Fibroblast of skin of back (primary cell): ENCODE results near the gene KLHDC3.
"Not testable (repeated sequence)": the region's sequence is repeated elsewhere in the genome, so short reads cannot be mapped to it uniquely, and the experiment has no call there.

Source experiments
- DNase-seq: peaks from one replicate; pipeline ENCODE4 v3.0.0-alpha.2; 2013

The KLHDC3 gene

DNA sequence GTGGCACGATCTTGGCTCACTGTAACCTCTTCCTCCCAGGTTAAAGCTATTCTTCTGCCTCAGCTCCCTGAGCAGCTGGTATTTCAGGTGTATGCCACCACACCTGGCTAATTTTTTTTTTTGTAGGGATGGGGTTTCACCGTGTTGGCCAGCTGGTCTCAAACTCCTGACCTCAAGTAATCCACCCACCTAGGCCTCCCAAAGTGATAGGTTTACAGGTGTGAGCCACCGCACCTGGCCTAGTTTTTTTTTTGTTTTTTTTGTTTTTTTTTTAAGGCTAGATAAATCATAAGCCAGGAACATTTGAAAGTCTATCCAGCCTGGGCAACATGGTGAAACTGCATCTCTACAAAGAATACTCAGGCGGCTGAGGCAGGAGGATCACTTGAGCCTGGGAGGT lies 18.3 kb downstream of the KLHDC3 start:
- DNase-seq = no peak

DNA sequence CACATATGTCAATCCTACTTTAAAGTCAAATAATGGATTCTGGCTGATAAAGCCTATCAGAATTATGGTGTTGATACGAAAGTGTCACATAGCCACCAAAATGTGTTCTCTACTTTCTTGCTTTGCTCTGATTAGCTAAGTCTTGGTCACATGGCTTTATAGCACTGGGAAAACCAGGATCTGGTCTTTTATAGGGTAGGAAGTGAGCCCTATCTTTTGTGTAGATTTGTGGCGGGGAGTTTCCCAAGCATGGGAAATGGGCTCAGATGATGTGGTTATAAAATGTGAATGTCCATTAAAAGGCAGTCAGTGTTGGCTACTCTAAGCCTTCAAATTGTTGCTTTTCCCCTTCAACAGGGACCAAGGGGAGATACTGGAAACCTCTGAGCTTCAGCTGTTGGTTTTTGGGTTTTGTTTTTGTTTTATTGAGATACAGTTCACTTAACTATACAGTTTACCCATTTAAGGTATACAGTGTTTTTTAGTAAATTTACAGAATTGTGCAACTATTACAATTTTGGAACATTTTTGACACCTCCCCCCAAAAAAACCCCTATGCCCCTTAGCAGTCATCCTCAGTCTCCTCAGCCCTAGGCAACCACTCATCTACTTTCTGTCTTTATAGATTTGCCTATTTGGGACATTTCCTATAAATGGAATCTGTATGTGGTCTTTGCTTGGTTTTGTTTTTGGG lies 19.6 kb downstream of the KLHDC3 start:
- DNase-seq = no peak

DNA sequence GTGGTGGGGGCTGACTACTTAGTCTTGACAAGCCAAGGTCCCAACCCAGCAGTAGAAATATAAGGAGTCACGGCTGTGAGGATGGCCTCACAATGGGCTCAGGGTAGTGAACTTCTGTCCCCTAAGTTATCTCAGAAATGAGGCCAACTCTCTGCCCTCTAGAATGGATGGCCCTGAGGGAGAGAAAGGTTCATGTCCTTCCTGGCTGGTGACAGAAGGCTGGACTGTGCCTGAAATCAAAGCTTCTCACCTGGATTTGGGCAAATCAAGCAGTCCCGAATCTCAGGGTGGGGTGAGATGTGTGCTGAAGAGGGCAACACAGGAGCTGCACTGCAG lies 20.1 kb downstream of the KLHDC3 start:
- no peak for DNase-seq

- DNase-seq = no peak
Observed at GRCh38 chr6:43035495-43036194, 21.6 kb downstream of the KLHDC3 start.

- DNase-seq = no peak
Observed at GRCh38 chr6:43036712-43037111, 22.7 kb downstream of the KLHDC3 start.

- no peak for DNase-seq
Observed at GRCh38 chr6:43037197-43037596, 23.1 kb downstream of the KLHDC3 start.

GRCh38 chr6:43037706-43038105 lies 23.7 kb downstream of the KLHDC3 start:
- DNase-seq = no peak

DNA sequence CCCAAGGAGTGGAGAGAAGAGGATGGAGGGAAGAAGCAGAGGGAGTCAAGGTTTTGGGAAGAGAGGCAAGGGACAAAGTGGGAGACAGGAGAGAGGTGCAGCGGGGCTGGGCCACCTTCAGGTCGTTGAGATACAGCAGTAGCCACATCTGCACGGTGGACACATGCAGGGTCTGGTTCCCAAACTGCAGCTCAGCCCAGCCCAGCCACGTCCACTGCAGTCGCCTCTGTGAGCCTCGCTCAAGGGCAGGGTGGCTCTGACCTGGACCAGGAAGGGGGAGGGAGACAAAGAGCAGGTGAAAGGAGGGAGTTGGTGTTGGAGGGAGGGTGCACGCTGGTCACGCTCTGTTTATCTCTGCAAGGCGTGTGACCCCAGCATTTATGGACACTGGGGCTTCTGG lies 24.7 kb downstream of the KLHDC3 start:
- DNase-seq = no peak

GRCh38 chr6:43040542-43041257 lies 26.7 kb downstream of the KLHDC3 start:
- DNase-seq = no peak

- DNase-seq = not testable (repeated sequence)
Observed at GRCh38 chr6:43041475-43041874, 27.4 kb downstream of the KLHDC3 start.

DNA sequence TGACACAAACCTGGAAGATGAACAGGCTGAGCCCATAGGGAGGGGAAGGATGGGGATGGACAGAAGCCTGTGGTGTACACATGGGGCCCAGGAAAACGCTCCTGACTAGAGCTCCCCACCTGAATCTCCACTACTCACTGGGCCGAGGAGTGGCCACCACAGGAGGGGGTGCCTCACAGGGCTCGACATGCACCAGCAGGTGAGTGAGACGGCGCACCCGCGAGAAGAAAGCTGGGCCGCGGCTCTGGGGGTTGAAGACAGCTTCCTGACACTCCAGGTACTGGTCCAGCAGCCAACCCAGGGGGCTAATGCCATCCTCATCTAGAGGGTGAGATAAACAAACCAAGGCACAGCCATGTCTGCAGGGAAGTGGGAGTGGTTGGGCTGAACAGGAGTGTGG lies 29.3 kb downstream of the KLHDC3 start:
- no peak for DNase-seq

GRCh38 chr6:43045371-43045930 lies 31.4 kb downstream of the KLHDC3 start:
- DNase-seq = no peak

DNA sequence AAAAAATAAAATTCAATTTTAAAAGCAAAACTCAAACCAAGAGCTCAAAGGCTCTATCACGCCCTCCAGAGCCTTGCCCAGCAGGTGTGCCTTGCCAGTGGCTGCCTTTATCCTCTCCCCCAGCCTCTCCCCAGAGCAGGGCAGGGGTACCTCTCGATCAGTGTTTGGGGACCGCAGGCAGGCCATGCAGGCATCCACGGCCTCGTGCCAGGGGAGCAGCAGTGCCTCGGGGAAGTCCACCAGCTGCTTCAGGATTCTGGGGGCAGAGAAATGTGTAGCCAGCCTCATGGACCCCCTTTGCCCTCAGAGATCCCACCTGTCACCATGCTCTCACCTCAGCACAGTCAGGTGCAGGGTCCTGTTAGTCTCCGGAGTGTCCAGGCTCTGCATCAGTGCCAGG lies 33.9 kb downstream of the KLHDC3 start:
- DNase-seq = no peak

GRCh38 chr6:43050981-43051380 lies 36.9 kb downstream of the KLHDC3 start:
- DNase-seq = no peak

GRCh38 chr6:43052225-43052841 lies 38.3 kb downstream of the KLHDC3 start:
- no peak for DNase-seq

- peak; percentile 21 for DNase-seq
Observed at GRCh38 chr6:43052842-43053544, 38.9 kb downstream of the KLHDC3 start.

- DNase-seq = peak; percentile 97
Observed at GRCh38 chr6:43053545-43054205, 39.6 kb downstream of the KLHDC3 start, which contains the start of gene CUL7. Gene CUL7 (minus strand): TSS chr6:43053851. CDS start chr6:43052788, 1,063 bp downstream.

- DNase-seq = no peak
Observed at GRCh38 chr6:43054206-43054943, 40.3 kb downstream of the KLHDC3 start.

GRCh38 chr6:43055966-43056365 lies 41.9 kb downstream of the KLHDC3 start:
- DNase-seq = no peak

DNA sequence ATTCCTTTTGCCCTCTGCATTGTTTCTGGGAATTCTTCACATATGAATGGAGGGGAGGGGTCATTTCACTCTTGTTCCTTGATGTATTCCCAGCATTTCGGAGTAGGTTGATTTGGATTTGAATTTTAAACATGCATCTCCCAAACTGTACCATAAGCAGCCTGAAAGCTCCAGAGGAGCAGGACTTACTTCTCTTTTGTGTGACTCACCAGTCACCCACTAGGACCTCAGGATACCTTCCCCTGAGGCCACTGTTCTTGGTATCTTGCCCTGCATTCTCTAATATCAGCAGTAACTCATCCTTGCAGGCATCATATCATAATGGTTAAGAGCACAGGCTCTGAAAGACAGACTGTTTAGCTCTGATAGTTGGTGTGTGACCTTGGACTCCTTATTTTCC lies 44.5 kb downstream of the KLHDC3 start:
- no peak for DNase-seq
